ENCODE measurements around the gene RUVBL2.

RUVBL2 gene

DNA sequence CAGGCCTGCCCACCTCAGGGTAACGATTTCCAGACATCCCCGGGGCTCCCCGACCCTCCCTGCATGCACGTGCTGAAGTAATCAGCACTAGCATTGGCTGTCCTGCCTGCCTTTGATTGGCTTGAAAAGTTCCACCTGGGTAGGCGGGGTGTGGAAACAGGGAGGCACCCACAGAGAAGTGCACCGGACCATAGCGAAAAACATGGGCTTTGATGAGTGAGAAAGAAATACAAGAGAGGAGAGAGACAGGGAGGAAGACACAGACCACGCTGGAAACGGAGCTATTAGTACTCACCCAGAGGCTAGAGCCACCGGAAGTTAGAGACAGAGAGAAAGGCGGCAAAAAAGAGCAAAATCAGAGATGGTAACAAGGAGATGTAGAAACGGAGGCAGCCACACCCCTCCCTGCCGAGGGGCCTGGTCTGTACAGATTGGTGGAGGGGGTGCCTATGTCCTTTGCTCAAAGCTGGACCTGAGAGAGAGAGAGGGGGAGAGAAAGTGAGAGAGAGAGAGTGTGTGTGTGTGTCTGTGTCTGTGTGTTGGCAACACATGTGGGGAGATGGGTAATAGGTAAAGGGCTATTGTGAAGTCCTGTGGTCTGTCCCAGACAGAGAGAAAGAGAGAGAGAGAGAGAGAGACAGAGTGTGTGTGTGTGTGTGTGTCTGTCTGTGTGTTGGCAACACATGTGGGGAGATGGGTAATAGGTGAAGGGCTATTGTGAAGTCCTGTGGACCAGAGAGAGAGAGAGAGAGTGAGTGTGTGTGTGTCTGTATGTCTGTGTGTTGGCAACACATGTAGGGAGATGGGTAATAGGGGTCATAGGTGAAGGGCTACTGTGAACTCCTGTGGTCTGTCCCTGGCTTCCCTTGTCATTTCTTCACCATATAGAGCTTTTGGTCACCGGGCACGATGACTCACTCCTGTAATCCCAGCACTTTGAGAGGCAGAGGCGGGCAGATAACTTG lies 27.5 kb downstream of the RUVBL2 start (continued):
- TF ChIP-seq, protein P1, sequence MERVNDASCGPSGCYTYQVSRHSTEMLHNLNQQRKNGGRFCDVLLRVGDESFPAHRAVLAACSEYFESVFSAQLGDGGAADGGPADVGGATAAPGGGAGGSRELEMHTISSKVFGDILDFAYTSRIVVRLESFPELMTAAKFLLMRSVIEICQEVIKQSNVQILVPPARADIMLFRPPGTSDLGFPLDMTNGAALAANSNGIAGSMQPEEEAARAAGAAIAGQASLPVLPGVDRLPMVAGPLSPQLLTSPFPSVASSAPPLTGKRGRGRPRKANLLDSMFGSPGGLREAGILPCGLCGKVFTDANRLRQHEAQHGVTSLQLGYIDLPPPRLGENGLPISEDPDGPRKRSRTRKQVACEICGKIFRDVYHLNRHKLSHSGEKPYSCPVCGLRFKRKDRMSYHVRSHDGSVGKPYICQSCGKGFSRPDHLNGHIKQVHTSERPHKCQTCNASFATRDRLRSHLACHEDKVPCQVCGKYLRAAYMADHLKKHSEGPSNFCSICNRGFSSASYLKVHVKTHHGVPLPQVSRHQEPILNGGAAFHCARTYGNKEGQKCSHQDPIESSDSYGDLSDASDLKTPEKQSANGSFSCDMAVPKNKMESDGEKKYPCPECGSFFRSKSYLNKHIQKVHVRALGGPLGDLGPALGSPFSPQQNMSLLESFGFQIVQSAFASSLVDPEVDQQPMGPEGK (tag by site-specific recombination; IDR thresholded peaks at IDR 0.05), result peak; percentile 81
- peak; percentile 14; the same call in 1 of the 2 replicates for TF ChIP-seq ZNF394 (tag by site-specific recombination; IDR thresholded peaks at IDR 0.05; ENCODE audit: borderline replicate concordance)
- TF ChIP-seq RBAK (tag by site-specific recombination; IDR thresholded peaks at IDR 0.05), result peak; percentile 56; the same call in 1 of the 2 replicates
- peak; percentile 59; the same call in 1 of the 2 replicates for TF ChIP-seq ZBTB21 (tag by site-specific recombination; IDR thresholded peaks at IDR 0.05)
- TF ChIP-seq ZNF600 (tag by site-specific recombination; IDR thresholded peaks at IDR 0.05), result peak; percentile 89
- 0 out of 2 replicates have a peak, but pooled peaks have one; percentile 43 for TF ChIP-seq ZNF792 (tag by site-specific recombination; IDR thresholded peaks at IDR 0.05)
- peak; percentile 63 for TF ChIP-seq ZBTB17 (tag by site-specific recombination; IDR thresholded peaks at IDR 0.05)
- peak; percentile 57 for TF ChIP-seq ZBTB20 (tag by site-specific recombination; IDR thresholded peaks at IDR 0.05)
- TF ChIP-seq, protein P2, sequence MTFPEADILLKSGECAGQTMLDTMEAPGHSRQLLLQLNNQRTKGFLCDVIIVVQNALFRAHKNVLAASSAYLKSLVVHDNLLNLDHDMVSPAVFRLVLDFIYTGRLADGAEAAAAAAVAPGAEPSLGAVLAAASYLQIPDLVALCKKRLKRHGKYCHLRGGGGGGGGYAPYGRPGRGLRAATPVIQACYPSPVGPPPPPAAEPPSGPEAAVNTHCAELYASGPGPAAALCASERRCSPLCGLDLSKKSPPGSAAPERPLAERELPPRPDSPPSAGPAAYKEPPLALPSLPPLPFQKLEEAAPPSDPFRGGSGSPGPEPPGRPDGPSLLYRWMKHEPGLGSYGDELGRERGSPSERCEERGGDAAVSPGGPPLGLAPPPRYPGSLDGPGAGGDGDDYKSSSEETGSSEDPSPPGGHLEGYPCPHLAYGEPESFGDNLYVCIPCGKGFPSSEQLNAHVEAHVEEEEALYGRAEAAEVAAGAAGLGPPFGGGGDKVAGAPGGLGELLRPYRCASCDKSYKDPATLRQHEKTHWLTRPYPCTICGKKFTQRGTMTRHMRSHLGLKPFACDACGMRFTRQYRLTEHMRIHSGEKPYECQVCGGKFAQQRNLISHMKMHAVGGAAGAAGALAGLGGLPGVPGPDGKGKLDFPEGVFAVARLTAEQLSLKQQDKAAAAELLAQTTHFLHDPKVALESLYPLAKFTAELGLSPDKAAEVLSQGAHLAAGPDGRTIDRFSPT (tag by site-specific recombination; IDR thresholded peaks at IDR 0.05), result 0 out of 2 replicates have a peak, but pooled peaks have one; percentile 36
- peak; percentile 86 for TF ChIP-seq ZNF596 (tag by site-specific recombination; IDR thresholded peaks at IDR 0.05)
- TF ChIP-seq ZXDB (tag by site-specific recombination; IDR thresholded peaks at IDR 0.05), result peak; percentile 56; the same call in 1 of the 2 replicates
- TF ChIP-seq BCL11A (tag by site-specific recombination; IDR thresholded peaks at IDR 0.05; ENCODE audit: low read depth), result peak; percentile 73; the same call in 1 of the 2 replicates
- no peak; the same call in 1 of the 2 replicates for TF ChIP-seq ZBTB6 (tag by site-specific recombination; IDR thresholded peaks at IDR 0.05)
- TF ChIP-seq ZSCAN4 (tag by site-specific recombination; IDR thresholded peaks at IDR 0.05), result peak; percentile 94
- peak; percentile 37; the same call in 1 of the 2 replicates for TF ChIP-seq KLF16 (tag by site-specific recombination; IDR thresholded peaks at IDR 0.05)
- no peak for TF ChIP-seq ZBTB8A (tag by site-specific recombination; IDR thresholded peaks at IDR 0.05)
- no peak for TF ChIP-seq ZNF292 (tag by site-specific recombination; IDR thresholded peaks at IDR 0.05; ENCODE audit: borderline replicate concordance, low read depth)
- TF ChIP-seq ZNF391 (tag by site-specific recombination; IDR thresholded peaks at IDR 0.05; ENCODE audit: borderline replicate concordance, low read depth), result peak; percentile 20; the same call in 1 of the 2 replicates
- peak; percentile 69; the same call in 1 of the 2 replicates for TF ChIP-seq ZNF24 (tag by site-specific recombination; IDR thresholded peaks at IDR 0.05)
- TF ChIP-seq ZNF76 (tag by site-specific recombination; IDR thresholded peaks at IDR 0.05; ENCODE audit: borderline replicate concordance, low read depth), result peak; percentile 37; the same call in 1 of the 2 replicates
- peak; percentile 42; the same call in 1 of the 2 replicates for TF ChIP-seq ZEB2 (tag by site-specific recombination; IDR thresholded peaks at IDR 0.05)
- TF ChIP-seq, protein P3, sequence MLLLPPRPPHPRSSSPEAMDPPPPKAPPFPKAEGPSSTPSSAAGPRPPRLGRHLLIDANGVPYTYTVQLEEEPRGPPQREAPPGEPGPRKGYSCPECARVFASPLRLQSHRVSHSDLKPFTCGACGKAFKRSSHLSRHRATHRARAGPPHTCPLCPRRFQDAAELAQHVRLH (tag by site-specific recombination; IDR thresholded peaks at IDR 0.05), result peak; percentile 60
- TF ChIP-seq, protein P4, sequence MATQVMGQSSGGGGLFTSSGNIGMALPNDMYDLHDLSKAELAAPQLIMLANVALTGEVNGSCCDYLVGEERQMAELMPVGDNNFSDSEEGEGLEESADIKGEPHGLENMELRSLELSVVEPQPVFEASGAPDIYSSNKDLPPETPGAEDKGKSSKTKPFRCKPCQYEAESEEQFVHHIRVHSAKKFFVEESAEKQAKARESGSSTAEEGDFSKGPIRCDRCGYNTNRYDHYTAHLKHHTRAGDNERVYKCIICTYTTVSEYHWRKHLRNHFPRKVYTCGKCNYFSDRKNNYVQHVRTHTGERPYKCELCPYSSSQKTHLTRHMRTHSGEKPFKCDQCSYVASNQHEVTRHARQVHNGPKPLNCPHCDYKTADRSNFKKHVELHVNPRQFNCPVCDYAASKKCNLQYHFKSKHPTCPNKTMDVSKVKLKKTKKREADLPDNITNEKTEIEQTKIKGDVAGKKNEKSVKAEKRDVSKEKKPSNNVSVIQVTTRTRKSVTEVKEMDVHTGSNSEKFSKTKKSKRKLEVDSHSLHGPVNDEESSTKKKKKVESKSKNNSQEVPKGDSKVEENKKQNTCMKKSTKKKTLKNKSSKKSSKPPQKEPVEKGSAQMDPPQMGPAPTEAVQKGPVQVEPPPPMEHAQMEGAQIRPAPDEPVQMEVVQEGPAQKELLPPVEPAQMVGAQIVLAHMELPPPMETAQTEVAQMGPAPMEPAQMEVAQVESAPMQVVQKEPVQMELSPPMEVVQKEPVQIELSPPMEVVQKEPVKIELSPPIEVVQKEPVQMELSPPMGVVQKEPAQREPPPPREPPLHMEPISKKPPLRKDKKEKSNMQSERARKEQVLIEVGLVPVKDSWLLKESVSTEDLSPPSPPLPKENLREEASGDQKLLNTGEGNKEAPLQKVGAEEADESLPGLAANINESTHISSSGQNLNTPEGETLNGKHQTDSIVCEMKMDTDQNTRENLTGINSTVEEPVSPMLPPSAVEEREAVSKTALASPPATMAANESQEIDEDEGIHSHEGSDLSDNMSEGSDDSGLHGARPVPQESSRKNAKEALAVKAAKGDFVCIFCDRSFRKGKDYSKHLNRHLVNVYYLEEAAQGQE (tag by site-specific recombination; IDR thresholded peaks at IDR 0.05), result 0 out of 2 replicates have a peak, but pooled peaks have one; percentile 17
- TF ChIP-seq ZNF398 (tag by site-specific recombination; IDR thresholded peaks at IDR 0.05), result peak; percentile 87
- TF ChIP-seq ZFP69B (tag by site-specific recombination; IDR thresholded peaks at IDR 0.05), result peak; percentile 58
